Calu3 (cell line): ENCODE measurements around the gene NR5A2. TPM values are rescaled to one million over a fixed set of nuclear protein-coding genes. Genes with fewer than 3 reads are reported as not detected.

Source experiments
- Bru-seq: library from RNA; stranded (reverse); fragments of 400-500 nt; gene quantifications from one replicate; lab custom pipeline; 2021; lab: Mats Ljungman, UMichigan
- BruChase-seq, 2 experiments: library from RNA; stranded (reverse); fragments of 400-500 nt; gene quantifications; one replicate each; lab custom pipeline; 2021; lab: Mats Ljungman, UMichigan
- BruUV-seq: library from RNA; stranded (reverse); fragments of 400-500 nt; replicated peaks from 2 replicates; lab custom pipeline; 2021; lab: Mats Ljungman, UMichigan
- CTCF ChIA-PET: fragments of 300-600 bp; sonication (Branson Sonifier 250); formaldehyde crosslinking; loops from one replicate; lab custom pipeline; 2022; ENCODE audit warnings: antibody characterized with exemption; lab: Charles Lee
- DNase-seq: peaks from one replicate; pipeline ENCODE4 v3.0.0; 2022
- H3K27ac Mint-ChIP-seq: one replicate; pipeline ENCODE4 v1.8.0; 2022; ENCODE audit warnings: mixed read lengths; ENCODE audit not compliant: unreplicated experiment
- H3K27me3 Mint-ChIP-seq: one replicate; pipeline ENCODE4 v1.8.0; 2022; ENCODE audit warnings: mixed read lengths; ENCODE audit not compliant: unreplicated experiment
- H3K36me3 Mint-ChIP-seq: one replicate; pipeline ENCODE4 v1.8.0; 2022; ENCODE audit warnings: mild to moderate bottlenecking, moderate library complexity, mixed read lengths; ENCODE audit not compliant: insufficient read depth, unreplicated experiment
- H3K4me1 Mint-ChIP-seq: one replicate; pipeline ENCODE4 v1.8.0; 2022; ENCODE audit warnings: mild to moderate bottlenecking, low read depth, mixed read lengths; ENCODE audit not compliant: unreplicated experiment
- H3K4me3 Mint-ChIP-seq: one replicate; pipeline ENCODE4 v1.8.0; 2022; ENCODE audit warnings: mild to moderate bottlenecking, low read depth, moderate library complexity, mixed read lengths; ENCODE audit not compliant: unreplicated experiment
- H3K9me3 Mint-ChIP-seq: one replicate; pipeline ENCODE4 v1.8.0; 2022; ENCODE audit warnings: low read depth, mixed read lengths; ENCODE audit not compliant: unreplicated experiment
- intact Hi-C: fragments of 100-400 bp; cut with micrococcal nuclease; formaldehyde crosslinking; loops from one replicate; pipeline ENCODE4 v1.10.0; 2022; ENCODE audit not compliant: unreplicated experiment
- long read RNA-seq: library from polyadenylated mRNA; stranded (forward); transcript quantifications from one replicate; pipeline ENCODE4 v2.0.0, GENCODE V29; 2022
- total RNA-seq: library from RNA; stranded (reverse); gene quantifications from 2 replicates; pipeline ENCODE4 v1.2.3, GENCODE V29; 2022
- TF ChIP-seq, protein P1 (sequence below): fragments of 200-600 bp; IDR thresholded peaks from one replicate; pipeline ENCODE4 v1.8.0; 2022; ENCODE audit warnings: antibody characterized with exemption; ENCODE audit not compliant: unreplicated experiment

Gene NR5A2
- total RNA-seq (6.9 and 9.5 TPM in 2 replicates), Bru-seq, nascent RNA (percentile 63 among the genes with signal in this experiment), BruChase-seq, experiment 1, labeled RNA remaining after a 6-hour chase (percentile 44 among the genes with signal in this experiment), BruChase-seq, experiment 2, labeled RNA remaining after a 2-hour chase (percentile 41 among the genes with signal in this experiment)
- long read RNA-seq, full-length matches to known transcripts: 1 of 10 reads
- long read RNA-seq, partial matches to known transcripts: 2 of 10 reads
- long read RNA-seq, other reads (novel, unspliced or antisense): 7 of 10 reads

DNA sequence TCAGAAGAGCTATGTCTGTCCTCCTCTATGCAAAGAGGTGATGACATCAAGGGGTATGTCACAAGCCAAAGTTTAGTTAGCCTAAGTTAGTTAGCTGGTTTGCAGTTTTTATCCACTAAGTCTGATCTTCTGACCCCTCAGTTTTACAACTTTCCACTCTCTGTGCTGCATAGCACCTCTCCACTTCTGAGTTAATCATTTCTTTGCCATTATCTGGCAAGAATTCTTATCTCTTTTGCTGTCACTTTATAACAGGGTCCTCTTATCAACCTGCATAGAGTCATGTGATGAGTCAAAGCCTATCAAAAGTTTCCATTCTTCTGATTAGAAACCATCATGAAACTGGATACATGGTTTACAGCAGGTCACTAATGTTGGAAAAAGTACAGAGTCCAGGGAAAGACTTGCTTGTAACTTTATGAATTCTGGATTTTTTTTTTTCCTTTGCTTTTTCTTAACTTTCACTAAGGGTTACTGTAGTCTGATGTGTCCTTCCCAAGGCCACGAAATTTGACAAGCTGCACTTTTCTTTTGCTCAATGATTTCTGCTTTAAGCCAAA is at the start of gene NR5A2:
NR5A2 (plus strand) TSS at position 447 of the 560 bp plus-strand sequence. CDS start 138 bp downstream, outside the sequence.
- Mint-ChIP-seq H3K9me3 (no peaks in the 10 kb centered on the region), H3K27me3 (no peaks in the 10 kb centered on the region), H3K36me3 (peaks cover 32% of the 10 kb centered on the region), H3K4me3 (peak within 1 kb of the TSS; percentile 80), H3K4me1 (peaks cover 41% of the 10 kb centered on the region), H3K27ac (peak within 1 kb of the TSS; percentile 73)
- TF ChIP-seq, protein P1, sequence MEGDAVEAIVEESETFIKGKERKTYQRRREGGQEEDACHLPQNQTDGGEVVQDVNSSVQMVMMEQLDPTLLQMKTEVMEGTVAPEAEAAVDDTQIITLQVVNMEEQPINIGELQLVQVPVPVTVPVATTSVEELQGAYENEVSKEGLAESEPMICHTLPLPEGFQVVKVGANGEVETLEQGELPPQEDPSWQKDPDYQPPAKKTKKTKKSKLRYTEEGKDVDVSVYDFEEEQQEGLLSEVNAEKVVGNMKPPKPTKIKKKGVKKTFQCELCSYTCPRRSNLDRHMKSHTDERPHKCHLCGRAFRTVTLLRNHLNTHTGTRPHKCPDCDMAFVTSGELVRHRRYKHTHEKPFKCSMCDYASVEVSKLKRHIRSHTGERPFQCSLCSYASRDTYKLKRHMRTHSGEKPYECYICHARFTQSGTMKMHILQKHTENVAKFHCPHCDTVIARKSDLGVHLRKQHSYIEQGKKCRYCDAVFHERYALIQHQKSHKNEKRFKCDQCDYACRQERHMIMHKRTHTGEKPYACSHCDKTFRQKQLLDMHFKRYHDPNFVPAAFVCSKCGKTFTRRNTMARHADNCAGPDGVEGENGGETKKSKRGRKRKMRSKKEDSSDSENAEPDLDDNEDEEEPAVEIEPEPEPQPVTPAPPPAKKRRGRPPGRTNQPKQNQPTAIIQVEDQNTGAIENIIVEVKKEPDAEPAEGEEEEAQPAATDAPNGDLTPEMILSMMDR: no peak
- no peak for DNase-seq
- intact Hi-C loops: loop anchor here (5.0 kb wide), 1 partner anchor 50 kb away; no protein-coding TSS in a partner anchor
- BruUV-seq: no TSS peak
- CTCF ChIA-PET: interaction anchor here (0.7 kb wide), 1 partner anchor 207 kb away, joined by 3 read pairs; no protein-coding TSS in a partner anchor

DNA sequence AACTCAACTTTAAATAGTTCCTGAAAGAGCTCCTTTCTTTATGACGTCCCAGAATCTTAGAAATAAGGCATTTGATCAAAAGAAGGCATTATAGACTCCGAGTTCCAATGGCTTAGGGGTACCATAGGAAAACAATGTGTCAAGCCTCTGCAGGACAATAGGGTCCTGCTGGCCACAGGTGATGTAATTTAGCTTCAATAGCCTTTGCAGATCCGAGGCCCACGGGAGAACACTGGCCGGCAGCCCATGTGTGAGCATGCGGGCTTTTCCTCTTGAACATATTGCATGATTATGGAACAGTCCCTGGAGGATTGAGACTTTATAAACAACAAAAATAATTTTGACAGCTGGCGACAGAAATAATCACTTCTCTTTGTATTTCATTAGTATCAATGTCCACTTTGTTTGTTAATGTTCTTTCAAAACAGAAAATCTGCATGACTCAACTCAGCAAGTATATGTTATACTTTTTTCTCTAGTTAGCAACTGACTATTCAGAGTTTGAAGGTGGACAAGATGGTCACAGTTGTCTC is 49.0 kb upstream of the NR5A2 start:
- Mint-ChIP-seq H3K9me3 (no peaks in the 10 kb centered on the region), H3K4me3 (no peak overlapping the region), H3K4me1 (peaks cover 22% of the 10 kb centered on the region), H3K36me3 (no peaks in the 10 kb centered on the region), H3K27ac (no peak overlapping the region), H3K27me3 (no peaks in the 10 kb centered on the region)
- intact Hi-C loops: no loop called here
- TF ChIP-seq, protein P1: no peak
- no peak for DNase-seq
- BruUV-seq: no TSS peak
- CTCF ChIA-PET: no interaction called here

DNA sequence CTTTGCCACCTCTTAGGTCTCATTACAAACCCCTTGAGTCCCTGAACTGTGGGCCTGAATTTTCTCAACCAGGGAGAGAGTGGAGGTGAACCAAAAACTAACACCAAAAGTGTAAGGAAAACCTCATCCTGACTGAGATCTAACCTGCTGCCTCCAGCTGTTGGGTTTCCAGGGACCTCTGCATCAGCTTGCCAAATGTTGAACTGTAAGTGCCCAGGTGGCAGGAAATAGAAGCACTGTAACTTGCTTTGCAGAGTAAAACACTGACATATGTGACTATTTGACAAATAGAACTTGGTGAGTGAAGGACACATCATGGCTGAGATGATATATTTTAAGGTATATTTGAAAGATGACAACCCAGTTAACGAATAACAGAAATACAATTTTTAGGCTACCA is 48.4 kb upstream of the NR5A2 start:
- no TSS peak for BruUV-seq
- TF ChIP-seq, protein P1: no peak
- intact Hi-C loops: no loop called here
- Mint-ChIP-seq H3K36me3 (no peaks in the 10 kb centered on the region), H3K4me3 (no peak overlapping the region), H3K9me3 (no peaks in the 10 kb centered on the region), H3K27ac (no peak overlapping the region), H3K4me1 (peaks cover 18% of the 10 kb centered on the region), H3K27me3 (no peaks in the 10 kb centered on the region)
- CTCF ChIA-PET: no interaction called here
- no peak for DNase-seq

DNA sequence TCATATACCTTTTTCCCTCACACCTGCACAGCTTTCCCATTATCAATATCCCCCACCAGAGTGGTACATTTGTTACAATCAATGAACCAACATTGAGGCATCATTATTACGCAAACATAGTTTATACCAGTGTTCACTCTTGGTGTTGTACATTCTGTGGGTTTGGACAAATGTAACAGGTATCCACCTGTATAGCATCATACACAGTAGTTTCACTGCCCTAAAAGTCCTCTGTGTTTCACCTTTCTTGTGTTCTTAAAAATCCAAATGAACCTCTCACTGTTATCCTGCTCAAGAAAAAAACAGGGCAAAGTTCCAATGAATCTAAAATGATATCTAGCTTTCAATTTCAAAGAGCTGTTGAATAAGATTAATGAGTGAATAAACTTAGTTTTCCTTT is 45.9 kb upstream of the NR5A2 start:
- Mint-ChIP-seq H3K27ac (no peak overlapping the region), H3K9me3 (no peaks in the 10 kb centered on the region), H3K4me1 (peaks cover 8% of the 10 kb centered on the region), H3K4me3 (no peak overlapping the region), H3K36me3 (no peaks in the 10 kb centered on the region), H3K27me3 (no peaks in the 10 kb centered on the region)
- TF ChIP-seq, protein P1: no peak
- no peak for DNase-seq
- BruUV-seq: no TSS peak
- intact Hi-C loops: no loop called here
- CTCF ChIA-PET: no interaction called here
